ENCODE data around the gene IQGAP2. TPM values are rescaled to one million over a fixed set of nuclear protein-coding genes. Genes with fewer than 3 reads are reported as not detected.

The IQGAP2 gene
- total RNA-seq, 3 donors from 2014 or later (not counting 1 experiment from before 2014, with no cell fraction given): 172 to 218 (median 207) TPM

- Histone ChIP-seq H3K9me3 (ENCODE audit: control insufficient read depth, insufficient read depth, low read length) (no peaks in the 10 kb centered on the region), H3K27me3 (ENCODE audit: control insufficient read depth, insufficient read depth, low read length) (no peaks in the 10 kb centered on the region), H3K36me3 (ENCODE audit: control insufficient read depth, insufficient read depth, low read length) (peaks cover 52% of the 10 kb centered on the region), H3K4me1 (ENCODE audit: control insufficient read depth, insufficient read depth, low read length) (no peaks in the 10 kb centered on the region), H3K4me3 (ENCODE audit: low read length) (no peak overlapping the region), H3K27ac (ENCODE audit: low read length) (no peak overlapping the region)
- H3K9me3 Mint-ChIP-seq: no peaks in the 10 kb centered on the region
- no peaks in the 10 kb centered on the region for H3K4me1 Mint-ChIP-seq
- intact Hi-C loops (cut with micrococcal nuclease): no loop called here
- no peak for TF ChIP-seq CTCF (IDR thresholded peaks at IDR 0.05)
- ATAC-seq (no peak), DNase-seq (no peak)
- H3K4me3 Mint-ChIP-seq: no peak overlapping the region
- peaks cover 11% of the 10 kb centered on the region for H3K36me3 Mint-ChIP-seq
- H3K27ac Mint-ChIP-seq: peak overlapping the region; percentile 38 to 58
- H3K27me3 Mint-ChIP-seq (ENCODE audit: low read depth in 2 of 2): no peaks in the 10 kb centered on the region
Measured at GRCh38 chr5:76705574-76705973, 302.5 kb downstream of the IQGAP2 start.

- no peaks in the 10 kb centered on the region for H3K9me3 ChIP-seq (ENCODE audit: control insufficient read depth, insufficient read depth, low read length)
- peak overlapping the region; percentile 27 to 45 for H3K27ac Mint-ChIP-seq
Measured at GRCh38 chr5:76709762-76710161, 306.7 kb downstream of the IQGAP2 start.

GRCh38 chr5:76710991-76711390 is 307.9 kb downstream of the IQGAP2 start:
- Histone ChIP-seq H3K4me3 (ENCODE audit: low read length) (no peak overlapping the region), H3K4me1 (ENCODE audit: control insufficient read depth, insufficient read depth, low read length) (peaks cover 14% of the 10 kb centered on the region), H3K9me3 (ENCODE audit: control insufficient read depth, insufficient read depth, low read length) (no peaks in the 10 kb centered on the region), H3K36me3 (ENCODE audit: control insufficient read depth, insufficient read depth, low read length) (peaks cover 12% of the 10 kb centered on the region), H3K27me3 (ENCODE audit: control insufficient read depth, insufficient read depth, low read length) (peaks cover 5% of the 10 kb centered on the region), H3K27ac (ENCODE audit: low read length) (no peak overlapping the region)
- 100% methylated on average over 1 of the region's 4 CpGs for WGBS (ENCODE audit: insufficient coverage)
- no peak overlapping the region for H3K4me3 Mint-ChIP-seq
- no peaks in the 10 kb centered on the region for H3K27me3 Mint-ChIP-seq (ENCODE audit: low read depth in 2 of 2)
- no peak for TF ChIP-seq CTCF (IDR thresholded peaks at IDR 0.05)
- no peaks in the 10 kb centered on the region for H3K9me3 Mint-ChIP-seq
- peak overlapping the region in 1 of 2 donors; percentile 45 for H3K27ac Mint-ChIP-seq
- intact Hi-C loops (cut with micrococcal nuclease): loop anchor here (10.0 kb wide), 1 partner anchor 106 kb away; no protein-coding TSS in a partner anchor
- no peak for ATAC-seq
- no peaks in the 10 kb centered on the region for H3K36me3 Mint-ChIP-seq
- H3K4me1 Mint-ChIP-seq: peaks cover 7 to 19% of the 10 kb centered on the region in 2 donors
- no peak for DNase-seq

More at GRCh38 chr5:76709762-76710161, 306.7 kb downstream of the IQGAP2 start:
- H3K27ac ChIP-seq (ENCODE audit: low read length): no peak overlapping the region
- ATAC-seq: no peak
- H3K36me3 Mint-ChIP-seq: no peaks in the 10 kb centered on the region
- peaks cover 7 to 13% of the 10 kb centered on the region in 2 donors for H3K4me1 Mint-ChIP-seq
- 91% methylated on average over 2 of the region's 2 CpGs for WGBS (ENCODE audit: insufficient coverage)
- no peak for TF ChIP-seq CTCF (IDR thresholded peaks at IDR 0.05)
- peaks cover 3% of the 10 kb centered on the region for H3K27me3 ChIP-seq (ENCODE audit: control insufficient read depth, insufficient read depth, low read length)
- no peak overlapping the region for H3K4me3 ChIP-seq (ENCODE audit: low read length)
- peaks cover 15% of the 10 kb centered on the region for H3K36me3 ChIP-seq (ENCODE audit: control insufficient read depth, insufficient read depth, low read length)
- H3K27me3 Mint-ChIP-seq (ENCODE audit: low read depth in 2 of 2): no peaks in the 10 kb centered on the region
- no peaks in the 10 kb centered on the region for H3K9me3 Mint-ChIP-seq
- intact Hi-C loops (cut with micrococcal nuclease): loop anchor here (10.0 kb wide), 1 partner anchor 105 kb away; no protein-coding TSS in a partner anchor
- DNase-seq: no peak
- no peak overlapping the region for H3K4me3 Mint-ChIP-seq
- H3K4me1 ChIP-seq (ENCODE audit: control insufficient read depth, insufficient read depth, low read length): peaks cover 5% of the 10 kb centered on the region
